ENCODE data around the gene SPDYC.

Gene SPDYC

GRCh38 chr11:65216830-65217229 is 46.8 kb downstream of the SPDYC start:
- no peaks in the 10 kb centered on the region for H3K9me3 ChIP-seq (ENCODE audit: control insufficient read depth, insufficient read depth, low read length)
- peaks cover 11% of the 10 kb centered on the region for H3K36me3 ChIP-seq (ENCODE audit: control insufficient read depth, insufficient read depth, low read length)
- no peak overlapping the region for H3K27ac ChIP-seq (ENCODE audit: low read depth, low read length)
- H3K9ac ChIP-seq (ENCODE audit: low read depth, low read length) = no peak overlapping the region
- no peaks in the 10 kb centered on the region for H3K27me3 ChIP-seq (ENCODE audit: control insufficient read depth, insufficient read depth, low read length)
- no peak overlapping the region for H3K4me3 ChIP-seq (ENCODE audit: low read depth, low read length)
- peaks cover 23% of the 10 kb centered on the region for H3K4me1 ChIP-seq (ENCODE audit: control insufficient read depth, insufficient read depth, low read length)

DNA sequence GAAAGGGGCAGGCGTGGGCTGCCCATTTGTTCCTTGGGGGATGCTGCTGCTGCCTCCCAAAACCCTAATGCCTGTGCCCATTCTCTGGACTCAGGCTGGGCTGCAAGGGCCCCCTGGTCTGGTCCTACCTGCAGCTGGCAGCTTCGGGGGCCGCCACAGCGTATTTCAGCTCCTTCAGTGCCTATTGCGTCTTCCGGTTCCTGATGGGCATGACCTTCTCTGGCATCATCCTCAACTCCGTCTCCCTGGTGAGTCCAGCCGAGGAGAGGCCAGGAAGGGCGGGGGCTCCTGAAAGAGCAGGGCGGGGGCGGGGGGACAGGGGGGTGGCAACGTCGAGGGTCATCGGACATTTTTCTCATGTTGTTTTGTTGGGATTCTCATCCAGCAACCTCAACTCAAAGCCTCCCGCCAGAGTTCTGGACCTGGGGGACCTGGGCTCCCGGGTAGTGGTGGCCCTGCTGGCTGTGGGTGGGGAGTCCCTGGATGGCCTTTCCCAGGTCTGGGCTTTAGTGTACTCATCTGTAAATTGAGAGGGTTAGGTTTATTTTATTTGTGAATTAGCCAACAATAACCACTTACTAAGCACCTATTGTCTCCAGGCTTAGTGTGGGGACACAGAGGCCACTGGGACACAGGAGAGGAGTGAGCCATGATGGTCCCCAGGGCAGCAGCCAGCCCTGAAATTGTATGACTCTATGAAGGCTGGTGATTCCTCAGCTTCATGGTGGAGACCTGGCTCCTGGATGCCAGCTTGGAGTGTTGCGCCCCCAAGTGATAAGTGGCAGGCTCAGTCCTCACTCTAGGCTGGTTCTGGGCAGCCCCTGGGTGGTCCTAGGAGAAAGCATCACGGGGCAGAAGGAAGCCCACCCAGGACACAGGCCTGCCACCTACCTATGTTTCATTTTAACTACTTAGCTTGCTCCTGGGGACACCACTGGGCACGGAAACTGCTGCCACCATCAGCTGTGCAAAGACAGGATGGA is 47.7 kb downstream of the SPDYC start:
- Histone ChIP-seq H3K36me3 (ENCODE audit: control insufficient read depth, insufficient read depth, low read length) (peaks cover 10% of the 10 kb centered on the region; the same call in 1 of the 2 replicates), H3K4me3 (ENCODE audit: low read depth, low read length) (no peak overlapping the region), H3K9ac (ENCODE audit: low read depth, low read length) (no peak overlapping the region), H3K27ac (ENCODE audit: low read depth, low read length) (no peak overlapping the region), H3K27me3 (ENCODE audit: control insufficient read depth, insufficient read depth, low read length) (no peaks in the 10 kb centered on the region), H3K4me1 (ENCODE audit: control insufficient read depth, insufficient read depth, low read length) (peaks cover 14% of the 10 kb centered on the region), H3K9me3 (ENCODE audit: control insufficient read depth, insufficient read depth, low read length) (no peaks in the 10 kb centered on the region)

GRCh38 chr11:65218446-65218845 is 48.4 kb downstream of the SPDYC start:
- no peak overlapping the region for H3K9ac ChIP-seq (ENCODE audit: low read depth, low read length)
- no peak overlapping the region for H3K27ac ChIP-seq (ENCODE audit: low read depth, low read length)
- no peaks in the 10 kb centered on the region for H3K27me3 ChIP-seq (ENCODE audit: control insufficient read depth, insufficient read depth, low read length)
- H3K9me3 ChIP-seq (ENCODE audit: control insufficient read depth, insufficient read depth, low read length) = no peaks in the 10 kb centered on the region
- peaks cover 8% of the 10 kb centered on the region for H3K4me1 ChIP-seq (ENCODE audit: control insufficient read depth, insufficient read depth, low read length)
- no peak overlapping the region for H3K4me3 ChIP-seq (ENCODE audit: low read depth, low read length)
- H3K36me3 ChIP-seq (ENCODE audit: control insufficient read depth, insufficient read depth, low read length) = peaks cover 14% of the 10 kb centered on the region

GRCh38 chr11:65219930-65220213 is 49.8 kb downstream of the SPDYC start:
- no peaks in the 10 kb centered on the region for H3K9me3 ChIP-seq (ENCODE audit: control insufficient read depth, insufficient read depth, low read length)
- H3K4me3 ChIP-seq (ENCODE audit: low read depth, low read length) = no peak overlapping the region
- H3K27me3 ChIP-seq (ENCODE audit: control insufficient read depth, insufficient read depth, low read length) = no peaks in the 10 kb centered on the region
- peaks cover 17% of the 10 kb centered on the region for H3K36me3 ChIP-seq (ENCODE audit: control insufficient read depth, insufficient read depth, low read length)
- no peak overlapping the region for H3K27ac ChIP-seq (ENCODE audit: low read depth, low read length)
- no peak overlapping the region for H3K9ac ChIP-seq (ENCODE audit: low read depth, low read length)
- peaks cover 5% of the 10 kb centered on the region for H3K4me1 ChIP-seq (ENCODE audit: control insufficient read depth, insufficient read depth, low read length)

GRCh38 chr11:65221026-65221425 is 51.0 kb downstream of the SPDYC start:
- H3K9ac ChIP-seq (ENCODE audit: low read depth, low read length) = no peak overlapping the region
- H3K9me3 ChIP-seq (ENCODE audit: control insufficient read depth, insufficient read depth, low read length) = no peaks in the 10 kb centered on the region
- H3K4me1 ChIP-seq (ENCODE audit: control insufficient read depth, insufficient read depth, low read length) = peaks cover 12% of the 10 kb centered on the region
- H3K36me3 ChIP-seq (ENCODE audit: control insufficient read depth, insufficient read depth, low read length) = peaks cover 17% of the 10 kb centered on the region
- H3K27me3 ChIP-seq (ENCODE audit: control insufficient read depth, insufficient read depth, low read length) = no peaks in the 10 kb centered on the region
- no peak overlapping the region for H3K4me3 ChIP-seq (ENCODE audit: low read depth, low read length)
- no peak overlapping the region for H3K27ac ChIP-seq (ENCODE audit: low read depth, low read length)
